SK-N-SH treated with all-trans-retinoic acid at 6 μM for 48 hours (cell line): ENCODE results near the gene LGR5.

Experiments
- ATAC-seq: fragments of 200-7000 bp; cut with Tn5 transposase; 3 replicates; pipeline ENCODE4 v1.9.1; 2020; ENCODE audit warnings: mild to moderate bottlenecking, moderate library complexity
- ARNTL ChIP-seq: fragments of 450-650 bp; formaldehyde crosslinking; IDR thresholded peaks from 2 replicates; pipeline ENCODE4 v1.5.0; 2020; ENCODE audit warnings: low read depth, mild to moderate bottlenecking, moderate library complexity, borderline replicate concordance
- BACH2 ChIP-seq: fragments of 250-450 bp; sonication (Bioruptor Pico); IDR thresholded peaks from 2 replicates; pipeline ENCODE4 v1.9.0; 2021; ENCODE audit warnings: mild to moderate bottlenecking, borderline replicate concordance
- CREB5 ChIP-seq: fragments of 250-450 bp; sonication (Bioruptor Pico); IDR thresholded peaks from 2 replicates; pipeline ENCODE4 v1.5.1; 2020; ENCODE audit warnings: low read depth, mild to moderate bottlenecking, moderate library complexity
- CSDC2 ChIP-seq: fragments of 250-450 bp; sonication (Bioruptor Pico); IDR thresholded peaks from 2 replicates; pipeline ENCODE4 v1.5.0; 2020; ENCODE audit warnings: mild to moderate bottlenecking, moderate library complexity
- CSRNP3 ChIP-seq: fragments of 250-450 bp; sonication (Bioruptor Pico); IDR thresholded peaks from 2 replicates; pipeline ENCODE4 v1.5.1; 2021; ENCODE audit warnings: mild to moderate bottlenecking, moderate library complexity
- ESRRG ChIP-seq: fragments of 250-450 bp; sonication (Bioruptor Pico); IDR thresholded peaks from 2 replicates; pipeline ENCODE4 v1.6.1; 2021; ENCODE audit warnings: mild to moderate bottlenecking
- GLIS3 ChIP-seq: fragments of 250-450 bp; sonication (Bioruptor Pico); IDR thresholded peaks from 2 replicates; pipeline ENCODE4 v1.5.0; 2020; ENCODE audit warnings: mild to moderate bottlenecking, moderate library complexity
- ISL1 ChIP-seq: fragments of 250-450 bp; sonication (Bioruptor Pico); IDR thresholded peaks from 2 replicates; pipeline ENCODE4 v2.1.2; 2022; ENCODE audit warnings: mild to moderate bottlenecking, moderate library complexity
- OSR1 ChIP-seq: fragments of 250-450 bp; sonication (Bioruptor Pico); IDR thresholded peaks from 2 replicates; pipeline ENCODE4 v1.8.0; 2022; ENCODE audit warnings: moderate library complexity, mild to moderate bottlenecking, inconsistent platforms
- PATZ1 ChIP-seq: fragments of 250-450 bp; sonication (Bioruptor Pico); IDR thresholded peaks from 2 replicates; pipeline ENCODE4 v1.8.0; 2020; ENCODE audit warnings: mild to moderate bottlenecking, moderate library complexity, borderline replicate concordance
- POU6F1 ChIP-seq: fragments of 250-450 bp; sonication (Bioruptor Pico); IDR thresholded peaks from 2 replicates; pipeline ENCODE4 v1.8.0; 2021; ENCODE audit warnings: low read depth, mild to moderate bottlenecking, moderate library complexity, borderline replicate concordance
- PPARA ChIP-seq: fragments of 250-450 bp; sonication (Bioruptor Pico); IDR thresholded peaks from 2 replicates; pipeline ENCODE4 v1.5.0; 2020; ENCODE audit warnings: mild to moderate bottlenecking, borderline replicate concordance
- RARB ChIP-seq: fragments of 250-450 bp; sonication (Bioruptor Pico); IDR thresholded peaks from 2 replicates; pipeline ENCODE4 v1.8.0; 2021; ENCODE audit warnings: mild to moderate bottlenecking, moderate library complexity
- SNAI2 ChIP-seq: fragments of 250-450 bp; sonication (Bioruptor Pico); IDR thresholded peaks from 2 replicates; pipeline ENCODE4 v1.5.0; 2020; ENCODE audit warnings: mild to moderate bottlenecking, moderate library complexity
- TCF4 ChIP-seq: fragments of 250-450 bp; sonication (Bioruptor Pico); IDR thresholded peaks from 2 replicates; pipeline ENCODE4 v1.8.0; 2021; ENCODE audit warnings: mild to moderate bottlenecking, moderate library complexity, borderline replicate concordance
- TOX ChIP-seq: fragments of 250-450 bp; sonication (Bioruptor Pico); IDR thresholded peaks from 2 replicates; pipeline ENCODE4 v1.8.0; 2021; ENCODE audit warnings: mild to moderate bottlenecking, moderate library complexity, borderline replicate concordance
- TSHZ2 ChIP-seq: fragments of 250-450 bp; sonication (Bioruptor Pico); IDR thresholded peaks from 2 replicates; pipeline ENCODE4 v1.5.0; 2020; ENCODE audit warnings: mild to moderate bottlenecking, moderate library complexity
- ZC3H10 ChIP-seq: fragments of 250-450 bp; sonication (Bioruptor Pico); IDR thresholded peaks from 2 replicates; pipeline ENCODE4 v1.5.1; 2021; ENCODE audit warnings: mild to moderate bottlenecking, moderate library complexity
- ZFP3 ChIP-seq: fragments of 250-450 bp; sonication (Bioruptor Pico); IDR thresholded peaks from 2 replicates; pipeline ENCODE4 v1.5.0; 2020; ENCODE audit warnings: mild to moderate bottlenecking, moderate library complexity
- ZFP30 ChIP-seq: fragments of 450-650 bp; formaldehyde crosslinking; IDR thresholded peaks from 2 replicates; pipeline ENCODE4 v1.5.0; 2022; ENCODE audit warnings: mild to moderate bottlenecking, moderate library complexity
- ZNF565 ChIP-seq: fragments of 450-650 bp; formaldehyde crosslinking; conservative IDR thresholded peaks from 2 replicates; pipeline ENCODE4 v1.5.0; 2020; ENCODE audit warnings: low read depth, mild to moderate bottlenecking, moderate library complexity
- ZNF70 ChIP-seq: fragments of 450-650 bp; formaldehyde crosslinking; IDR thresholded peaks from 2 replicates; pipeline ENCODE4 v1.5.0; 2020; ENCODE audit warnings: mild to moderate bottlenecking, moderate library complexity
- ZNF8 ChIP-seq: fragments of 450-650 bp; formaldehyde crosslinking; IDR thresholded peaks from 2 replicates; pipeline ENCODE4 v1.5.0; 2020; ENCODE audit warnings: mild to moderate bottlenecking, moderate library complexity

The LGR5 gene

GRCh38 chr12:71400481-71400880 lies 39.1 kb upstream of the LGR5 start:
- no peak for ATAC-seq

GRCh38 chr12:71405884-71406283 lies 33.7 kb upstream of the LGR5 start:
- no peak for ATAC-seq
- TF ChIP-seq TOX (no peak), POU6F1 (no peak), ESRRG (CRISPR knock-in tag) (no peak), OSR1 (CRISPR knock-in tag) (no peak), ZFP3 (CRISPR knock-in tag) (no peak), ZNF8 (CRISPR knock-in tag) (no peak), ZC3H10 (CRISPR knock-in tag) (no peak), ZNF70 (no peak), GLIS3 (CRISPR knock-in tag) (no peak), ARNTL (CRISPR knock-in tag) (no peak), SNAI2 (CRISPR knock-in tag) (no peak), ZFP30 (CRISPR knock-in tag) (no peak), ISL1 (no peak), RARB (no peak)

More at GRCh38 chr12:71400481-71400880, 39.1 kb upstream of the LGR5 start:
- TF ChIP-seq GLIS3 (CRISPR knock-in tag): no peak
- TF ChIP-seq ZNF70: no peak
- no peak for TF ChIP-seq ZC3H10 (CRISPR knock-in tag)
- no peak for TF ChIP-seq CSDC2 (CRISPR knock-in tag)
- TF ChIP-seq PATZ1: no peak
- no peak for TF ChIP-seq ISL1
- TF ChIP-seq TCF4: no peak
- no peak for TF ChIP-seq PPARA (CRISPR knock-in tag)
- no peak for TF ChIP-seq CREB5 (CRISPR knock-in tag)
- TF ChIP-seq SNAI2 (CRISPR knock-in tag): no peak
- TF ChIP-seq CSRNP3 (CRISPR knock-in tag): no peak
- no peak for TF ChIP-seq TOX
- TF ChIP-seq OSR1 (CRISPR knock-in tag): no peak
- TF ChIP-seq TSHZ2 (CRISPR knock-in tag): no peak

- ATAC-seq: no peak
- no peak for TF ChIP-seq ZNF8 (CRISPR knock-in tag)
- no peak for TF ChIP-seq ARNTL (CRISPR knock-in tag)
- TF ChIP-seq CSDC2 (CRISPR knock-in tag): no peak
- TF ChIP-seq ZNF70: no peak
- TF ChIP-seq TOX: no peak
- no peak for TF ChIP-seq RARB
- TF ChIP-seq ZFP30 (CRISPR knock-in tag): no peak
- TF ChIP-seq POU6F1: no peak
- TF ChIP-seq BACH2: no peak
- TF ChIP-seq PPARA (CRISPR knock-in tag): no peak
- TF ChIP-seq ISL1: no peak
- TF ChIP-seq TCF4: no peak
- no peak for TF ChIP-seq PATZ1
- no peak for TF ChIP-seq CREB5 (CRISPR knock-in tag)
- TF ChIP-seq ZC3H10 (CRISPR knock-in tag): no peak
- no peak for TF ChIP-seq SNAI2 (CRISPR knock-in tag)
- no peak for TF ChIP-seq ESRRG (CRISPR knock-in tag)
- TF ChIP-seq ZNF565 (CRISPR knock-in tag): no peak
Measured at GRCh38 chr12:71407732-71408131, 31.9 kb upstream of the LGR5 start.
